Spleen (tissue), 11 donors: Measurements from ENCODE around the gene RO60. TPM values are rescaled to one million over a fixed set of nuclear protein-coding genes. Genes with fewer than 3 reads are reported as not detected.

Source experiments
- DNase-seq: peaks from one replicate; pipeline ENCODE4 v3.0.0-alpha.2; 2020
- H3K27ac ChIP-seq, 8 donors: fragments of 200-600 bp; sonication (generic) in 7 of 8; 1 replicate in 4 of 8; 2 replicates in 4 of 8; pipeline versions ENCODE4 v1.5.0 to v1.8.0; 2016 to 2021; ENCODE audit warnings: inconsistent platforms in 4 of 8, mild to moderate bottlenecking in 4 of 8, moderate library complexity in 1 of 8
- H3K27me3 ChIP-seq, 7 donors: fragments of 200-600 bp; sonication (generic) in 6 of 7; replicated peaks in 1 of 7; 1 replicate in 4 of 7; 2 replicates in 3 of 7; pipeline versions ENCODE4 v1.5.0 to v1.8.0; 2016 to 2021; ENCODE audit warnings: inconsistent platforms in 3 of 7, mild to moderate bottlenecking in 1 of 7
- H3K36me3 ChIP-seq, 6 donors: fragments of 200-600 bp; sonication (generic) in 5 of 6; 1 replicate in 4 of 6; 2 replicates in 2 of 6; pipeline versions ENCODE4 v1.5.0 to v1.8.0; 2016 to 2021; ENCODE audit warnings: inconsistent platforms in 2 of 6
- H3K4me1 ChIP-seq, 6 donors: fragments of 200-600 bp; sonication (generic) in 5 of 6; 1 replicate in 3 of 6; 2 replicates in 3 of 6; pipeline versions ENCODE4 v1.5.0 to v1.8.0; 2016 to 2021; ENCODE audit warnings: inconsistent platforms in 3 of 6
- H3K4me3 ChIP-seq, 8 donors: fragments of 200-600 bp; sonication (generic) in 7 of 8; 1 replicate in 4 of 8; 2 replicates in 4 of 8; pipeline versions ENCODE4 v1.5.0 to v1.8.0; 2016 to 2021; ENCODE audit warnings: inconsistent platforms in 4 of 8, mild to moderate bottlenecking in 4 of 8, moderate library complexity in 2 of 8
- H3K9me3 ChIP-seq, 8 donors: fragments of 200-600 bp; sonication (generic) in 7 of 8; 1 replicate in 4 of 8; 2 replicates in 4 of 8; pipeline versions ENCODE4 v1.5.0 to v1.8.0; 2016 to 2021; ENCODE audit warnings: inconsistent platforms in 4 of 8
- POLR2A ChIP-seq, 3 donors: fragments of 450-650 bp; IDR thresholded peaks; one replicate each; pipeline ENCODE4 v1.5.1; 2017; ENCODE audit warnings: antibody characterized with exemption in 3 of 3, mild to moderate bottlenecking in 1 of 3
- POLR2AphosphoS5 ChIP-seq, 3 donors: sonication (generic); formaldehyde crosslinking; IDR thresholded peaks; one replicate each; pipeline ENCODE4 v1.5.1; 2017; ENCODE audit warnings: antibody characterized with exemption in 3 of 3
- WGBS, 5 donors: extraction: QIAGEN DNeasy Blood & Tissue Kit in 3 of 5; methylation state at CpG; one replicate each; pipeline versions ENCODE4 v1.1.5 to v1.1.7; 2013 to 2018; 5-methylcytosine and 5-hydroxymethylcytosine counted together
- intact Hi-C: fragments of 100-400 bp; cut with DNase I; formaldehyde crosslinking; loops from one replicate; pipeline ENCODE4 v1.15.0; 2023; ENCODE audit warnings: low total_unique reads
- polyA plus RNA-seq, 3 donors: library from polyadenylated mRNA; stranded (reverse); fragments of 200-250 nt; gene quantifications; one replicate each; pipeline ENCODE4 v1.2.1, GENCODE V29; 2013
- total RNA-seq, 7 donors: library from RNA; depleted of rRNA in 3 of 7; stranded (reverse); fragments of >200 nt in 3 of 7; fragmentation: NEBNext Ultra II Directional in 4 of 7; extraction: Animal tissue kit (Norgen Biotek cat#: 25700) in 4 of 7; gene quantifications; one replicate each; pipeline versions ENCODE4 v1.1.0 to v1.2.1, GENCODE V29; 2016 to 2021
- TF ChIP-seq, protein P1 (sequence below), 11 experiments: fragments of 200-600 bp in 7 of 11; fragments of 450-650 bp in 4 of 11; sonication (generic) in 4 of 11; IDR thresholded peaks in 8 of 11; conservative IDR thresholded peaks in 3 of 11; 1 replicate in 7 of 11; 2 replicates in 4 of 11; pipeline versions ENCODE4 v1.4.0 to v1.8.0; 2016 to 2021; ENCODE audit warnings: antibody characterized with exemption in 11 of 11, inconsistent platforms in 4 of 11, mild to moderate bottlenecking in 1 of 11
- donor health status: healthy with polysubstance abuse.
- donor health status: DM: no; HTN: no; CAD: no; lungs with moderate emphysema.
- donor health status: DM: no; HTN: no; CAD: no.
- donor health status: Bipolar disorder and iron deficiency.
- donor health status: healthy.
- donor health status: DM: no; HTN: no; CAD: no.
- donor health status: DM: yes; HTN: yes; CAD: no.

RO60 gene
- total and polyA plus RNA-seq, 10 donors, result 4.7 to 87.1 (median 73.0) TPM

DNA sequence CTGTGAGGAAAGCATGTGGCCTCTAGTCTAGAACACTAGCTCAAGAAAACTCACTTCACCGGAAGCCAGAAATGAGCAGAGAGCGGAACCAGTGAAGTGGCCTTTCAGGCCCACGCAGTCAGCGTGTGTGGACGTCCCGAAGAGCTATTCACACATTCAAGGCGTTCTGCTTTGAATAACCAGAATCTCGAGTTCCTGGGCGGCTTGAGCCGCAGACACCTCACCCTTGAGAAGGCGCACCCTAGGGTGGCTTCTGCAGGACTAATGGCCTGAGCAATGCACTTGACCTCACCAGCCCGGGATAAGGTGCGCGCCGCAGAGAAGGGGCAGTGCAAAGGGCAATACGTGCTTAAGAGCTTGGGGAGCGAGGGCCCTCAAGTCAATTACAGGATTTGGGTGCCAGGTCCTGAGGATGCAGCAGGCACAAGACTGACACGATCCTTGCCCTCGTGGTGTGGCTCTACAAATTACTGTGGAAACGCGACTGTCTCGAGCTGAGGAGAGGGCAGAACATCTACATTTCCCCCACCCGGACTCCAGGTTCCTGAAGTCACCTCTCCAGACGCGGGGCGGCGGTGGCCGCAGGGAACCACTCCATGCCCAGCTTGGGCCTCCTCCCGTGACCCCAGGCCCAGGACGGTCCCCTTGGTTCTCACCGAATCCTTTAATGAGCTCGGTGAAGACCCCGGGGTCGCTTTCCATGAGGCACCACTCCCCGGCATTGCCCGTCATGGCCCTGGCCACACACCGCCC, 707 bp upstream of the RO60 start:
- Histone ChIP-seq H3K36me3 (peaks cover 0 to 6% (median 0%) of the 10 kb centered on the region in 6 donors), H3K27ac (peak overlapping the region; percentile 92 to 99 (median 97)), H3K9me3 (no peaks in the 10 kb centered on the region), H3K4me3 (peak overlapping the region; percentile 66 to 79 (median 73)), H3K4me1 (peaks cover 31 to 76% (median 48%) of the 10 kb centered on the region in 6 donors), H3K27me3 (no peaks in the 10 kb centered on the region)
- intact Hi-C loops, result no loop called here
- TF ChIP-seq POLR2A (IDR thresholded peaks at IDR 0.05) (no peak), POLR2AphosphoS5 (IDR thresholded peaks at IDR 0.05) (peak in 1 of 3 donors; percentile 70)
- TF ChIP-seq, protein P1, sequence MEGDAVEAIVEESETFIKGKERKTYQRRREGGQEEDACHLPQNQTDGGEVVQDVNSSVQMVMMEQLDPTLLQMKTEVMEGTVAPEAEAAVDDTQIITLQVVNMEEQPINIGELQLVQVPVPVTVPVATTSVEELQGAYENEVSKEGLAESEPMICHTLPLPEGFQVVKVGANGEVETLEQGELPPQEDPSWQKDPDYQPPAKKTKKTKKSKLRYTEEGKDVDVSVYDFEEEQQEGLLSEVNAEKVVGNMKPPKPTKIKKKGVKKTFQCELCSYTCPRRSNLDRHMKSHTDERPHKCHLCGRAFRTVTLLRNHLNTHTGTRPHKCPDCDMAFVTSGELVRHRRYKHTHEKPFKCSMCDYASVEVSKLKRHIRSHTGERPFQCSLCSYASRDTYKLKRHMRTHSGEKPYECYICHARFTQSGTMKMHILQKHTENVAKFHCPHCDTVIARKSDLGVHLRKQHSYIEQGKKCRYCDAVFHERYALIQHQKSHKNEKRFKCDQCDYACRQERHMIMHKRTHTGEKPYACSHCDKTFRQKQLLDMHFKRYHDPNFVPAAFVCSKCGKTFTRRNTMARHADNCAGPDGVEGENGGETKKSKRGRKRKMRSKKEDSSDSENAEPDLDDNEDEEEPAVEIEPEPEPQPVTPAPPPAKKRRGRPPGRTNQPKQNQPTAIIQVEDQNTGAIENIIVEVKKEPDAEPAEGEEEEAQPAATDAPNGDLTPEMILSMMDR (IDR thresholded peaks at IDR 0.05 in 8 of 11, conservative IDR thresholded peaks at IDR 0.05 in 3 of 11), result no peak
- WGBS, 5 donors, result 0 to 1% (median 1%) methylated on average over 30 to 37 of the region's 37 CpGs
- peak; percentile 87 for DNase-seq

GRCh38 chr1:193060115-193060403, 647 bp downstream of the RO60 start:
- DNase-seq, result no peak
- intact Hi-C loops, result loop anchor here (10.0 kb wide), 1 partner anchor 65 kb away; the partner anchor contains the start of gene CDC73
- WGBS, 5 donors, result 0 to 1% (median 1%) methylated on average over 9 of the region's 9 CpGs

GRCh38 chr1:193060406-193060805, 994 bp downstream of the RO60 start:
- DNase-seq, result no peak
- H3K9me3 ChIP-seq, result no peaks in the 10 kb centered on the region
- TF ChIP-seq POLR2A (IDR thresholded peaks at IDR 0.05), result no peak
- TF ChIP-seq POLR2AphosphoS5 (IDR thresholded peaks at IDR 0.05), result no peak
- TF ChIP-seq, protein P1 (IDR thresholded peaks at IDR 0.05 in 8 of 11, conservative IDR thresholded peaks at IDR 0.05 in 3 of 11), result no peak
- H3K4me3 ChIP-seq, result peak overlapping the region; percentile 66 to 79 (median 73)
- no peaks in the 10 kb centered on the region for H3K36me3 ChIP-seq
- WGBS, 5 donors, result 20 to 25% (median 22%) methylated on average over 4 of the region's 4 CpGs
- no peaks in the 10 kb centered on the region for H3K27me3 ChIP-seq
- peak overlapping the region; percentile 92 to 99 (median 97) for H3K27ac ChIP-seq
- intact Hi-C loops, result loop anchor here (10.0 kb wide), 1 partner anchor 64 kb away; the partner anchor contains the start of gene CDC73
- peaks cover 31 to 81% (median 55%) of the 10 kb centered on the region in 6 donors for H3K4me1 ChIP-seq

More at GRCh38 chr1:193060115-193060403, 647 bp downstream of the RO60 start:
- no peaks in the 10 kb centered on the region for H3K27me3 ChIP-seq
- peak overlapping the region; percentile 92 to 99 (median 97) for H3K27ac ChIP-seq
- no peaks in the 10 kb centered on the region for H3K36me3 ChIP-seq
- TF ChIP-seq, protein P1 (IDR thresholded peaks at IDR 0.05 in 8 of 11, conservative IDR thresholded peaks at IDR 0.05 in 3 of 11), result no peak
- TF ChIP-seq POLR2AphosphoS5 (IDR thresholded peaks at IDR 0.05) (no peak), POLR2A (IDR thresholded peaks at IDR 0.05) (no peak)
- H3K9me3 ChIP-seq, result no peaks in the 10 kb centered on the region
- peak overlapping the region; percentile 66 to 79 (median 73) for H3K4me3 ChIP-seq
- peaks cover 31 to 80% (median 55%) of the 10 kb centered on the region in 6 donors for H3K4me1 ChIP-seq

- peak overlapping the region in 7 of 8 donors; percentile 92 to 99 (median 97) for H3K27ac ChIP-seq
- intact Hi-C loops, result loop anchor here (10.0 kb wide), 1 partner anchor 64 kb away; the partner anchor contains the start of gene CDC73
- no peak for DNase-seq
- no peaks in the 10 kb centered on the region for H3K9me3 ChIP-seq
- TF ChIP-seq, protein P1 (IDR thresholded peaks at IDR 0.05 in 8 of 11, conservative IDR thresholded peaks at IDR 0.05 in 3 of 11), result no peak
- TF ChIP-seq POLR2AphosphoS5 (IDR thresholded peaks at IDR 0.05) (no peak), POLR2A (IDR thresholded peaks at IDR 0.05) (no peak)
- no peaks in the 10 kb centered on the region for H3K36me3 ChIP-seq
- peak overlapping the region in 4 of 8 donors; percentile 69 to 79 (median 73) for H3K4me3 ChIP-seq
- WGBS, 5 donors, result 17 to 32% (median 26%) methylated on average over 2 of the region's 2 CpGs
- no peaks in the 10 kb centered on the region for H3K27me3 ChIP-seq
- peaks cover 31 to 86% (median 55%) of the 10 kb centered on the region in 6 donors for H3K4me1 ChIP-seq
Observed at GRCh38 chr1:193060938-193061337, 1.5 kb downstream of the RO60 start.
